ENCODE measurements around the gene PTPN2. TPM values are rescaled to one million over a fixed set of nuclear protein-coding genes. Genes with fewer than 3 reads are reported as not detected.

PTPN2 gene
- total RNA-seq, 1 donor from 2014 or later, result 31.4 TPM

- TF ChIP-seq CTCF (conservative IDR thresholded peaks at IDR 0.05), result no peak
- no peak for DNase-seq (ENCODE audit: extremely low spot score, unreplicated experiment)
- Mint-ChIP-seq H3K9me3 (no peaks in the 10 kb centered on the region), H3K4me3 (peak overlapping the region; percentile 2), H3K27me3 (no peaks in the 10 kb centered on the region), H3K4me1 (ENCODE audit: unreplicated experiment) (peaks cover 4% of the 10 kb centered on the region), H3K27ac (peak overlapping the region; percentile 53), H3K36me3 (peaks cover 25% of the 10 kb centered on the region)
Measured at GRCh38 chr18:12855916-12856315, 28.1 kb downstream of the PTPN2 start.

GRCh38 chr18:12852566-12853315 lies 31.3 kb downstream of the PTPN2 start:
- no peak for DNase-seq (ENCODE audit: extremely low spot score, unreplicated experiment)
- Mint-ChIP-seq H3K4me1 (ENCODE audit: unreplicated experiment) (peaks cover 4% of the 10 kb centered on the region), H3K36me3 (peaks cover 34% of the 10 kb centered on the region), H3K27ac (no peak overlapping the region), H3K4me3 (no peak overlapping the region), H3K27me3 (no peaks in the 10 kb centered on the region), H3K9me3 (no peaks in the 10 kb centered on the region)
- TF ChIP-seq CTCF (conservative IDR thresholded peaks at IDR 0.05), result no peak

- H3K4me3 Mint-ChIP-seq, result no peak overlapping the region
- H3K27ac Mint-ChIP-seq, result no peak overlapping the region
Measured at GRCh38 chr18:12851716-12852115, 32.3 kb downstream of the PTPN2 start.

DNA sequence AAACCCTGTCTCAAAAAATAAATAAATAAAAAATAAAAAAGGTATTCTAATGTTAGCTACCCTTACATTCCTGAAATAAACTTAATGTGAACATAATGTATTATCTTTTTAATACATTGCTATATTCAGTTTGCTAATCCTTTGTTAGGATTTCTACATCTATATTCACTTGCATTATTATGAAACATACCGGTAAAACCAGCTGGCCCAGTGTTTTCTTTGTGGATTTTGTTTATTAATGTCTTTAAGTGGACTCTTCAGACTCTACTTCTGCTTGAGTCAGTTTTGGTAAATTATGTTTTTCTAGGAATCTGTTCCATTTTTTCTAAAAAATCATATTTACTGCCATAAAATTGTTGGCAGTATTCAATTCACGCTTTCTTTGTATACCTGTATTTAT lies 34.5 kb downstream of the PTPN2 start:
- Mint-ChIP-seq H3K27me3 (no peaks in the 10 kb centered on the region), H3K4me3 (no peak overlapping the region), H3K27ac (peak overlapping the region; percentile 1), H3K4me1 (ENCODE audit: unreplicated experiment) (peaks cover 4% of the 10 kb centered on the region), H3K36me3 (peaks cover 15% of the 10 kb centered on the region), H3K9me3 (no peaks in the 10 kb centered on the region)
- TF ChIP-seq CTCF (conservative IDR thresholded peaks at IDR 0.05), result no peak
- no peak for DNase-seq (ENCODE audit: extremely low spot score, unreplicated experiment)

More at GRCh38 chr18:12851716-12852115, 32.3 kb downstream of the PTPN2 start:
- H3K27me3 Mint-ChIP-seq, result no peaks in the 10 kb centered on the region
- TF ChIP-seq CTCF (conservative IDR thresholded peaks at IDR 0.05), result no peak
- H3K9me3 Mint-ChIP-seq, result no peaks in the 10 kb centered on the region
- peaks cover 30% of the 10 kb centered on the region for H3K36me3 Mint-ChIP-seq
- no peak for DNase-seq (ENCODE audit: extremely low spot score, unreplicated experiment)
- peaks cover 4% of the 10 kb centered on the region for H3K4me1 Mint-ChIP-seq (ENCODE audit: unreplicated experiment)

GRCh38 chr18:12848405-12848804 lies 35.6 kb downstream of the PTPN2 start:
- TF ChIP-seq CTCF (conservative IDR thresholded peaks at IDR 0.05), result no peak
- no peak overlapping the region for H3K4me3 Mint-ChIP-seq
- no peaks in the 10 kb centered on the region for H3K27me3 Mint-ChIP-seq
- no peak for DNase-seq (ENCODE audit: extremely low spot score, unreplicated experiment)
- H3K27ac Mint-ChIP-seq, result no peak overlapping the region
- no peaks in the 10 kb centered on the region for H3K9me3 Mint-ChIP-seq
- H3K4me1 Mint-ChIP-seq (ENCODE audit: unreplicated experiment), result peaks cover 4% of the 10 kb centered on the region
- peaks cover 16% of the 10 kb centered on the region for H3K36me3 Mint-ChIP-seq
